ENCODE data around the gene MTX2. TPM values are rescaled to one million over a fixed set of nuclear protein-coding genes. Genes with fewer than 3 reads are reported as not detected.

MTX2 gene
- total and polyA plus RNA-seq, 9 of the 15 experiments (the other 6 are each of a cell fraction or from before 2014, with no cell fraction given): 38.1 to 170 (median 88.0) TPM

GRCh38 chr2:176293334-176293733, 24.1 kb downstream of the MTX2 start (continued):
- TF ChIP-seq CREBBP (IDR thresholded peaks at IDR 0.05; ENCODE audit: low read depth, low read length): no peak
- TF ChIP-seq ATF6 (CRISPR knock-in tag; IDR thresholded peaks at IDR 0.05): no peak

- peaks cover 56% of the 10 kb centered on the region for H3K79me2 ChIP-seq (ENCODE audit: control insufficient read depth, insufficient read depth, low read length)
- POLR2A ChIA-PET: interaction anchor here (1.3 to 1.4 kb wide), 2 partner anchors 8 to 20 kb away, joined by 5 to 6 read pairs; no protein-coding TSS in a partner anchor
Measured at GRCh38 chr2:176297067-176297466, 27.8 kb downstream of the MTX2 start.

More at GRCh38 chr2:176297067-176297466, 27.8 kb downstream of the MTX2 start:
- DNase-seq (ENCODE audit: extremely low read depth in 1 of 4, low spot score in 3 of 4) (peak in 1 of 4 experiments; percentile 13), ATAC-seq (peak; percentile 51), FAIRE-seq (no peak)
- peak; percentile 34; the same call in 1 of the 2 replicates for TF ChIP-seq PKNOX1 (IDR thresholded peaks at IDR 0.05)
- no peak for TF ChIP-seq NFE2L1 (tag; IDR thresholded peaks at IDR 0.05; ENCODE audit: borderline replicate concordance, low read depth)
- no peak for TF ChIP-seq XRCC4 (IDR thresholded peaks at IDR 0.05; ENCODE audit: extremely low read depth, insufficient read depth, insufficient read length)
- no peak for TF ChIP-seq TEAD4 (IDR thresholded peaks at IDR 0.05; ENCODE audit: low read length)
- no peak for TF ChIP-seq TEAD4 (CRISPR knock-in tag; IDR thresholded peaks at IDR 0.05; ENCODE audit: borderline replicate concordance)
- no peak for TF ChIP-seq ZNF79 (CRISPR knock-in tag; IDR thresholded peaks at IDR 0.05; ENCODE audit: low read depth)
- TF ChIP-seq NFE2 (IDR thresholded peaks at IDR 0.05; ENCODE audit: low read depth): peak; percentile 43; the same call in 1 of the 2 replicates
- TF ChIP-seq PBX2 (CRISPR knock-in tag; IDR thresholded peaks at IDR 0.05; ENCODE audit: low read depth): no peak
- peak; percentile 84 for TF ChIP-seq PBX2 (tag; conservative IDR thresholded peaks at IDR 0.05; ENCODE audit: low read depth)
- peak; percentile 65; the same call in 1 of the 2 replicates for TF ChIP-seq MAFF (IDR thresholded peaks at IDR 0.05; ENCODE audit: low read length)
- TF ChIP-seq CBFA2T3 (IDR thresholded peaks at IDR 0.05): no peak
- peak; percentile 94 for TF ChIP-seq ZNF316 (IDR thresholded peaks at IDR 0.05)
- TF ChIP-seq C11orf30 (IDR thresholded peaks at IDR 0.05; ENCODE audit: low read depth): peak; percentile 83
- peak; percentile 81 for TF ChIP-seq MAFG (tag; conservative IDR thresholded peaks at IDR 0.05)
- TF ChIP-seq MAFK (IDR thresholded peaks at IDR 0.05; ENCODE audit: low read length): peak; percentile 62; the same call in 1 of the 2 replicates
- TF ChIP-seq MEIS2 (IDR thresholded peaks at IDR 0.05; ENCODE audit: partially characterized antibody): peak; percentile 86
- in situ Hi-C loops (cut with MboI): no loop called here
- CTCF ChIA-PET (ENCODE audit: low intra/inter-chr PET ratio): no interaction called here
- WGBS (ENCODE audit: insufficient coverage, low coverage, missing lambda C conversion rate): 68% methylated on average over 3 of the region's 3 CpGs
- no peak overlapping the region for H3K27ac ChIP-seq (ENCODE audit: extremely low read depth, low read depth, low read length)
- no peak overlapping the region for H3K4me3 ChIP-seq
- H2AFZ ChIP-seq (ENCODE audit: low read depth, low read length): no peak overlapping the region
- no peak overlapping the region for H3K9ac ChIP-seq (ENCODE audit: insufficient read depth in 1 of 2, low read depth in 2 of 2, low read length in 2 of 2)
- no peaks in the 10 kb centered on the region for H3K27me3 ChIP-seq (ENCODE audit: control insufficient read depth in 2 of 2, insufficient read depth in 2 of 2, low read length in 2 of 2)
- H3K9me1 ChIP-seq (ENCODE audit: control insufficient read depth, insufficient read depth, low read length): no peaks in the 10 kb centered on the region
- no TSS peak for BruUV-seq (replicated peaks)
- H4K20me1 ChIP-seq (replicated peaks; ENCODE audit: control insufficient read depth, insufficient read depth, low read length): no peaks in the 10 kb centered on the region
- H3K36me3 ChIP-seq (ENCODE audit: control insufficient read depth, insufficient read depth, low read length): peaks cover 37% of the 10 kb centered on the region
- peaks cover 0 to 5% of the 10 kb centered on the region in 2 experiments; a peak in 1 of 5 replicates for H3K4me1 ChIP-seq (replicated peaks in 1 of 2; ENCODE audit: control insufficient read depth in 2 of 2, insufficient read depth in 2 of 2, low read length in 2 of 2)
- H3K4me2 ChIP-seq (ENCODE audit: insufficient read depth, low read length): no peak overlapping the region
- intact Hi-C loops (cut with micrococcal nuclease): no loop called here
- no peaks in the 10 kb centered on the region for H3K9me3 ChIP-seq (replicated peaks; ENCODE audit: control insufficient read depth, insufficient read depth, low read depth, low read length)

All from K562 (cell line).